NCI-H345 treated with DMSO at 0.1 percent for 48 hours (cell line): ENCODE data around the gene SUSD3.

Experiments
- DNase-seq: peaks from one replicate; lab custom pipeline; 2025; ENCODE audit not compliant: unreplicated experiment; lab: John Stamatoyannopoulos, UW

Gene SUSD3

GRCh38 chr9:93051680-93052089, 6.8 kb upstream of the SUSD3 start:
- DNase-seq, result no peak

GRCh38 chr9:93052791-93053540, 5.5 kb upstream of the SUSD3 start:
- DNase-seq, result no peak

GRCh38 chr9:93053781-93054331, 4.6 kb upstream of the SUSD3 start:
- no peak for DNase-seq

- DNase-seq, result no peak
These were observed 3.5 kb upstream of the SUSD3 start for GRCh38 chr9:93054758-93055704.

- DNase-seq, result no peak
These were observed 1.3 kb upstream of the SUSD3 start for GRCh38 chr9:93057042-93057702.

- no peak for DNase-seq
These were observed 672 bp upstream of the SUSD3 start for GRCh38 chr9:93057703-93058354.

- DNase-seq, result no peak
These were observed 662 bp downstream of the SUSD3 start for GRCh38 chr9:93059011-93059714.

GRCh38 chr9:93059715-93060578, 1.4 kb downstream of the SUSD3 start:
- no peak for DNase-seq

GRCh38 chr9:93060746-93061259, 2.3 kb downstream of the SUSD3 start:
- DNase-seq, result no peak

GRCh38 chr9:93061260-93061751, 2.8 kb downstream of the SUSD3 start:
- DNase-seq, result no peak

- DNase-seq, result no peak
These were observed 3.6 kb downstream of the SUSD3 start for GRCh38 chr9:93061791-93062763.

- DNase-seq, result no peak
These were observed 6.1 kb downstream of the SUSD3 start for GRCh38 chr9:93064392-93065134.

GRCh38 chr9:93065135-93065720, 6.7 kb downstream of the SUSD3 start:
- DNase-seq, result no peak

- DNase-seq, result no peak
These were observed 8.6 kb downstream of the SUSD3 start for GRCh38 chr9:93066978-93067603.

GRCh38 chr9:93068956-93069355, 10.5 kb downstream of the SUSD3 start:
- no peak for DNase-seq

- DNase-seq, result no peak
These were observed 13.0 kb downstream of the SUSD3 start for GRCh38 chr9:93071464-93071863.
